Liver (tissue), 3 donors: ENCODE measurements around the gene TAS2R20.

Experiments used
- GABPA ChIP-seq, 2 donors: IDR thresholded peaks in 1 of 2; conservative IDR thresholded peaks in 1 of 2; 2 replicates each; pipeline ENCODE4 v1.6.1; 2016; ENCODE audit warnings: antibody characterized with exemption in 2 of 2, mild to moderate bottlenecking in 1 of 2, moderate library complexity in 1 of 2
- JUND ChIP-seq, 2 donors: IDR thresholded peaks; 2 replicates each; pipeline ENCODE4 v1.6.1; 2016; ENCODE audit warnings: antibody characterized with exemption in 2 of 2
- REST ChIP-seq: IDR thresholded peaks from 2 replicates; pipeline ENCODE4 v1.6.1; 2016; ENCODE audit warnings: antibody characterized with exemption, mild to moderate bottlenecking
- RXRA ChIP-seq, 2 donors: IDR thresholded peaks; 2 replicates each; pipeline ENCODE4 v1.6.1; 2017 to 2018; ENCODE audit warnings: antibody characterized with exemption in 2 of 2, mild to moderate bottlenecking in 1 of 2
- SP1 ChIP-seq: IDR thresholded peaks from 2 replicates; pipeline ENCODE4 v1.6.1; 2018; ENCODE audit warnings: antibody characterized with exemption, mild to moderate bottlenecking
- YY1 ChIP-seq: IDR thresholded peaks from 2 replicates; pipeline ENCODE4 v1.6.1; 2016; ENCODE audit warnings: antibody characterized with exemption, mild to moderate bottlenecking
- TF ChIP-seq, protein P1 (sequence below): fragments of 150-350 bp; IDR thresholded peaks from 2 replicates; pipeline ENCODE4 v1.5.1; 2017; ENCODE audit warnings: improper control_type of control experiment, low read depth, low read length; ENCODE audit not compliant: missing input control
- TF ChIP-seq, protein P2 (sequence below): IDR thresholded peaks from 2 replicates; pipeline ENCODE4 v1.6.1; 2016; ENCODE audit warnings: antibody characterized with exemption
- donor health status: healthy.
- donor health status: healthy.

DNA sequence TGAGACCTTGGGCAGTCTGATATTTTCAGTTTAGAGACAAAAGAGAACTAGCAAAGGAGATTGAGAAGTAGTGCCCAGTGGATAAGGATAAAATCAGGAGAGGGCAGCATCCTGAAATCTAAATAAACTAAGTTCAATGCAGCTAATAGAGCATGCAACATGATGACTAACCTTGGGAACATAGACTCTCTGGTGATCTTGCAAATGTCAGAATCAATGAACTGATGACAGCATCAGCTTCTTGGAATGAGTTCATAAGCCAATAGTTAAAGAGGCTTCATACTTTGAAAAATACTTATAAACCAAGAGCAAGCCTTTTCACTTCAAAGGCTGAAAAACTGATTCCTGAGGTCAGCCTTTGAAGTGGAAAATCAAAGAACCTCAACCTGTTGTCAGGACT is 16.1 kb upstream of the TAS2R20 start:
- TF ChIP-seq, protein P1, sequence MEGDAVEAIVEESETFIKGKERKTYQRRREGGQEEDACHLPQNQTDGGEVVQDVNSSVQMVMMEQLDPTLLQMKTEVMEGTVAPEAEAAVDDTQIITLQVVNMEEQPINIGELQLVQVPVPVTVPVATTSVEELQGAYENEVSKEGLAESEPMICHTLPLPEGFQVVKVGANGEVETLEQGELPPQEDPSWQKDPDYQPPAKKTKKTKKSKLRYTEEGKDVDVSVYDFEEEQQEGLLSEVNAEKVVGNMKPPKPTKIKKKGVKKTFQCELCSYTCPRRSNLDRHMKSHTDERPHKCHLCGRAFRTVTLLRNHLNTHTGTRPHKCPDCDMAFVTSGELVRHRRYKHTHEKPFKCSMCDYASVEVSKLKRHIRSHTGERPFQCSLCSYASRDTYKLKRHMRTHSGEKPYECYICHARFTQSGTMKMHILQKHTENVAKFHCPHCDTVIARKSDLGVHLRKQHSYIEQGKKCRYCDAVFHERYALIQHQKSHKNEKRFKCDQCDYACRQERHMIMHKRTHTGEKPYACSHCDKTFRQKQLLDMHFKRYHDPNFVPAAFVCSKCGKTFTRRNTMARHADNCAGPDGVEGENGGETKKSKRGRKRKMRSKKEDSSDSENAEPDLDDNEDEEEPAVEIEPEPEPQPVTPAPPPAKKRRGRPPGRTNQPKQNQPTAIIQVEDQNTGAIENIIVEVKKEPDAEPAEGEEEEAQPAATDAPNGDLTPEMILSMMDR: no peak
- TF ChIP-seq GABPA (IDR thresholded peaks at IDR 0.05 in 1 of 2, conservative IDR thresholded peaks at IDR 0.05 in 1 of 2) (no peak), RXRA (IDR thresholded peaks at IDR 0.05) (no peak), YY1 (no peak), REST (no peak), SP1 (no peak), JUND (IDR thresholded peaks at IDR 0.05) (no peak)
- TF ChIP-seq, protein P2, sequence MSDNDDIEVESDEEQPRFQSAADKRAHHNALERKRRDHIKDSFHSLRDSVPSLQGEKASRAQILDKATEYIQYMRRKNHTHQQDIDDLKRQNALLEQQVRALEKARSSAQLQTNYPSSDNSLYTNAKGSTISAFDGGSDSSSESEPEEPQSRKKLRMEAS: no peak
